Stimulated activated CD4-positive, alpha-beta T cell treated with anti-CD3 and anti-CD28 coated beads, TNF-alpha, amount 100 ng/mL, for 4 hours (primary cell): ENCODE measurements around the gene SPG11.
"Not testable (repeated sequence)": the region's sequence is repeated elsewhere in the genome, so short reads cannot be mapped to it uniquely, and the experiment has no call there.

Source experiments
- DNase-seq, 3 experiments: peaks; one replicate each; pipeline ENCODE4 v3.0.0-alpha.2; 2020; ENCODE audit warnings: low read depth in 3 of 3

The SPG11 gene

GRCh38 chr15:44554934-44555723 is 108.3 kb downstream of the SPG11 start:
- DNase-seq, result no peak

GRCh38 chr15:44550734-44551133 is 112.7 kb downstream of the SPG11 start:
- DNase-seq, result no peak

- DNase-seq, result no peak
These were observed 113.2 kb downstream of the SPG11 start for GRCh38 chr15:44550256-44550655.

GRCh38 chr15:44549152-44549551 is 114.3 kb downstream of the SPG11 start:
- not testable (repeated sequence) for DNase-seq

- DNase-seq, result no peak
These were observed 117.3 kb downstream of the SPG11 start for GRCh38 chr15:44545913-44546802.

DNA sequence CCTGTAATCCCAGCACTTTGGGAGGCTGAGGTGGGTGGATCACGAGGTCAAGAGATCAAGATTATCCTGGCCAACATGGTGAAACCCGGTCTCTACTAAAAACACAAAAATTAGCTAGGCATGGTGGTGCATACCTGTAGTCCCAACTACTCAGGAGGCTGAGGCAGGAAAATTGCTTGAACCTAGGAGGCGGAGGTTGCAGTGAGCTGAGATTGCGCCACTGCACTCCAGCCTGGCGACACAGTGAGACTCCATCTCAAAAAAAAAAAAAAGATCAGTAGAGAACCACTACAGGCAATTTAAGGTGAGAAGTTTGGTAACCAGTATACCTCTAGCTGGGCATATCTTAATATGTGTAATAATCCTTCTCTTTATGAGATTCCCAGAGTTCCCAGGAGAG is 118.7 kb downstream of the SPG11 start:
- not testable (repeated sequence) for DNase-seq

- DNase-seq, result no peak
These were observed 120.9 kb downstream of the SPG11 start for GRCh38 chr15:44542596-44542995.

DNA sequence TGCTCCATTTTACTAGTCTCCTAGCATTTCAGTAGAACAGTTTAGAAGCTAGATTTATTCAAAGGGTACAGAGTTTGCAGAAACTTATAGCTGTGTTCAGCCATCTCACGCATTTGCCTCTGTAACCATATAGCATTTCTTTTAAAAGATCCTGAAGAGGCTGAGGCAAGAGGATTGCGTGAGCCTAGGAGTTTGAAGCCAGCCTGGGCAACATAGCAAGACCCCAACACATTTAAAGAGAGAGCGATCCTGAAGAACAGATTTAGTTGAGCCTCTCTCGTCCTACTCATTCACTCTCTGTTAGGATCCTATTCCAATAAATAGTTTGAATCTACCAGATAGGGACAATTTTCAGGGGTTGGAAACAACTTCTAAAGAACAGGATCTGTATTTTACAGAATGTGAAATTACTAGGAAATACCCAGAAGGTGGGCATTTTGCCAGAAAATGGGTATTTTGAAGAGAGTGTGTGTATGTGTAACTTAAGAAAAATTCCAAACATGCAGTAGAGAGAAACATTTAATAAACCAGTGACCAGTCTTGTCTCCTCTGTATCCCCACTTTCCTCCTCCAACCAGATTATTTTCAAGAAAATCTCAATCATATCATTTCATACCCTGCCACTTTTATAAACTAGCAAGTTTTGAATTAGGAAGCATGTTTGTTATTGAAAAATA is 122.0 kb downstream of the SPG11 start:
- DNase-seq, result no peak

DNA sequence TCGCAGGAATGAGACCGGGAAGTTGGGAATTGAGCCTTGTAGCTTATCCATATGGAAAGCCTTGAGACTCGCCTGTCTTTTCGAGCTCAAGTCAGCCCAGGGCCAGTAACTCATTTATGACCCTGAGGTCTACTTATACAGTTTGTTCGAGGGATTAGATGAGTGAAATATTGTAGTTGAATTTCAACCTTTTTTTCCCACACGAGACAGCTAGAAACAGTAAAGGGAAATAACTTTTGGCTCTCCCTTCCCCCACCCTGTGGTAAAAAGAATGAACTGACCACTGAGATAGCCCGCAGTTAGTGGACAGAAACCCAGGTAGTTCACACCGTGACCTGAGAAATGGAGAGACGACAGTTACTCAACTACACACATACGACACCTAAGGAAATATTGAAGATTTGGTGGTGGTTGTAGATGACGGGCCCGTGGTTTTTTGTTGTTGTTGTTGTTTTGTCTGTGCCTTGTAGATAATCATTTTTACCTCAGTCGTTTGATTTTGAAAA is 125.7 kb downstream of the SPG11 start:
- DNase-seq, result no peak

GRCh38 chr15:44536962-44537734 is 126.3 kb downstream of the SPG11 start, which contains the start of gene EIF3J:
TSS of gene EIF3J (plus strand) at chr15:44537147. CDS start at chr15:44537195, 48 bp downstream.
- peak; percentile 85 to 93 (median 89) for DNase-seq

DNA sequence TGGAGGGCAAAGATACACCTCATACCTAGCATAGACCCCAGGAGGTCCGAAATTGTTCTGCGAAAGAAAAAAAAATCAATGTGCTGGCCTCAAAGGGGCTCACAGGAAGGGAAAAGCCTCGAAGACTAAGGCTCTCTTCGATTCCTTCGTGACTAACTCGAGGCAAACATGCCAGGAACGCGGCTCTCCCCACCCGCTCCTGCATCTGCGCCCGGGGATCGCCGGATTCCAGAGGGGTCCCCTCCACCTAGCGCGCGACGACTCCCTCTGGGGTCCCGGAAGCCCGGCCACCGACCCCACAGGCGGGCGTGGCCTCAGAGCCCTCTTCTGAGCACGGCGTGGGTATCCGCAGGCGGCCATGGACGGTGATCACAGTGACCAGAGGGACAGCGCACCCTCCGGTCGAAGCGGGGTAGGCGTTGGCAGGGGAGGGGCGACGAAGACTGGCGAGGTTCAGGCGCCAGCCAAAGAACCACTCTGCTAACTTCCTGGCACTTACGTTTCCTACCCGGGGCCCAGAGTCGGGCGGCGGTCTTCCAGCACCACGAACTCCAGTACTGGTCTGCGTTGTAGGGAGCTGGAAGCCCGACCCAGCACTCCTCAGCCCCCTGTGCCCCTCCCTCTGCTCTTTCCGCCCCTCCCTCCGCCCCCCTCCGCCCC is 127.0 kb downstream of the SPG11 start:
- DNase-seq, result no peak

- DNase-seq, result no peak
These were observed 127.8 kb downstream of the SPG11 start for GRCh38 chr15:44535523-44536301.

GRCh38 chr15:44535092-44535491 is 128.4 kb downstream of the SPG11 start:
- no peak for DNase-seq

- no peak for DNase-seq
These were observed 130.8 kb downstream of the SPG11 start for GRCh38 chr15:44532689-44533088.

DNA sequence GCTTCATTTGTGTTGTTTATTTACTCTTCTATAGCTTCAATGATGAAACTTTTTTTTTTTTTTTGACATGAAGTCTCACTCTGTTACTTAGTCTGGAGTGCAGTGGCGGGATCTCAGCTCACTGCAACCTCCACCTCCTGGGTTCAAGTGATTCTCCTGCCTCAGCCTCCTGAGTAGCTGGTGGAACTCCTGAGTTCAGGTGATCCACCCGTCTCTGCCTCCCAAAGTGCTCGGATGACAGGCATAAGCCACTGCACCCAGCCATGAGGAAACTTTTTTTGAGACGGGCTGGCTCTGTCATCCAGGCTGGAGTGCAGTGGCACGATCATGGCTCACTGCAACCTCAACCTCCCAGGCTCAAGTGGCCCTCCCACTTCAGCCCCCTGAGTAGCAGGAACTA is 131.2 kb downstream of the SPG11 start:
- DNase-seq, result not testable (repeated sequence)

DNA sequence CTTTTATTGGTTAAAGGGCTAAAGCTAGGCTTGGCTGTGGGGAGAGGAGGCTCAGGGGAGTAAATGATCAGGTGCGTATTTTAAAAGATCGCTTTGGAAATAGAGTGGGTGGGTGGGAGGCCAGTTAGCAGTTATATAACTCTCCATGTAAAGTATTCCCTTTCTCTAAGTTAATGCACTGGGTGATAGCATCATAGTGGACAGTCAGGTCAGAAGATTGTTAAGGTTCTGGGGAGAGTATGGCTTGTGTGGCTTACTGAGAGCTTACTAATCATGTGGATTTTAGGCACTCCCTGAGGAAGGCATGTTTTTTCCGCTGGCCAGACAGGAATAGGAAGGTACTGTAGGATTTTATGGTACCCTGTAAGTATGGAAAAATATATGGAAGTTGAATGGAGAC is 132.8 kb downstream of the SPG11 start:
- DNase-seq, result no peak

DNA sequence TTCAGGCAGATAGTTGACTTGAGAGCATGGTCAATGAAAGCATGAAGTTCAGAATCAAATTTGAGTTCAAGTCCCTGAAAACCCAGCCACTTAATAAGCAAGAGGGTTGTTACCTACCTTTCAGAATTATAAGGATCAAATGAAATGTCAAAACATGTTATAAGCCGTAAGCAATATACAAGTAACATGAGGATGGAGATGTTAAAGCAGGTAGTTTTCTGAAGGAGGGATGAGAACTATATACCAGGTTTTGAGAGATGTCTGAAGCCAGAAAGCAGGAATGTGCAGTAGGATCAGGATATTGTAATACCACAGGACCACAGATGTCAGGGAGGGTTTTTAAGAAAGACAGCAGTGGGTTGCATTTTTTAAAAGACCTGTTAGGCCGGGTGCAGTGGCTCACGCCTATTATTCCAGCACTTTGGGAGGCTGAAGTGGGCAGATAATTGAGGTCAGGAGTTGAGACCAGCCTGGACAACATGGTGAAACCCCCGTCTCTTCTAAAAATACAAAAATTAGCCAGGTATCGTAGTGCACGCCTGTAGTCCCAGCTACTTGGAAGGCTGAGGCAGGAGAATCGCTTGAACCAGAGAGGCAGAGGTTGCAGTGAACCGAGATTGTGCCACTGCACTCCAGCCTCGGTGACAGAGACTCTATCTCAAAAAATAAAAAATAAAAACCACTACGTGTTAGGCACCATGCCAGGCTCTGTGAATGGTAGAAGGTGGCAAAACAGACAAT is 133.4 kb downstream of the SPG11 start:
- DNase-seq, result no peak

DNA sequence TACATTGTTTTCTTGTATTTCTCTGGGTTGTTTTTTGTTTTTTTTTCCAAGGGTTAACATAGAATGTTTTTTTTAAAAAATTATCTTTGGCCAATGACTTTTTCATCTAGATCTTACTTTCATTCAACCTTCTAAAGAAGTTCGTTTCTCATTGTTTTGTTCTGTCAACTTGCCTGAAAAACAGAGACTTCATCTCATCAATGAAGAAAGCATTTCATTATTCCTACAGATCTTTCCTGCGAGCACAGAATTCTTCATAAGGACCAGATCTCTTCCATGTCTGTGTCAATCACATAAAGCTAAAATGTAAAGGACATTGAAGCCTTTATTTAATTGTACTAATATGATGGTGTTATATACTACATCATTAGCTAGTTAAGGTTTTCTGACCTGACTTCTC is 136.2 kb downstream of the SPG11 start:
- no peak for DNase-seq

GRCh38 chr15:44525018-44525417 is 138.4 kb downstream of the SPG11 start:
- no peak for DNase-seq
